Measurements from ENCODE around the gene DISC1.
"Not testable (repeated sequence)": the region's sequence is repeated elsewhere in the genome, so short reads cannot be mapped to it uniquely, and the experiment has no call there.

The DISC1 gene

GRCh38 chr1:231887866-231888265 lies 261.3 kb downstream of the DISC1 start:
- no peak for DNase-seq (ENCODE audit: low read depth)

- DNase-seq (ENCODE audit: low read depth) = no peak
Observed at GRCh38 chr1:231890791-231891190, 264.2 kb downstream of the DISC1 start.

GRCh38 chr1:231893400-231894102 lies 267.0 kb downstream of the DISC1 start:
- DNase-seq (ENCODE audit: low read depth) = no peak

GRCh38 chr1:231896806-231897205 lies 270.2 kb downstream of the DISC1 start:
- no peak for DNase-seq (ENCODE audit: low read depth)

- DNase-seq (ENCODE audit: low read depth) = no peak
Observed at GRCh38 chr1:231899046-231899445, 272.5 kb downstream of the DISC1 start.

GRCh38 chr1:231899713-231900435 lies 273.3 kb downstream of the DISC1 start:
- DNase-seq (ENCODE audit: low read depth) = no peak

GRCh38 chr1:231903586-231904081 lies 277.0 kb downstream of the DISC1 start:
- DNase-seq (ENCODE audit: low read depth) = no peak

- DNase-seq (ENCODE audit: low read depth) = not testable (repeated sequence)
Observed at GRCh38 chr1:231907310-231907709, 280.7 kb downstream of the DISC1 start.

- DNase-seq (ENCODE audit: low read depth) = no peak
Observed at GRCh38 chr1:231913493-231913892, 286.9 kb downstream of the DISC1 start.

- peak; percentile 8 for DNase-seq (ENCODE audit: low read depth)
Observed at GRCh38 chr1:231918239-231919015, 291.8 kb downstream of the DISC1 start.

GRCh38 chr1:231919239-231919885 lies 292.8 kb downstream of the DISC1 start:
- DNase-seq (ENCODE audit: low read depth) = no peak

- DNase-seq (ENCODE audit: low read depth) = peak; percentile 7
Observed at GRCh38 chr1:231919886-231920285, 293.3 kb downstream of the DISC1 start.

GRCh38 chr1:231921646-231922345 lies 295.2 kb downstream of the DISC1 start:
- DNase-seq (ENCODE audit: low read depth) = no peak

- DNase-seq (ENCODE audit: low read depth) = no peak
Observed at GRCh38 chr1:231923491-231924041, 297.0 kb downstream of the DISC1 start.

- no peak for DNase-seq (ENCODE audit: low read depth)
Observed at GRCh38 chr1:231924180-231924579, 297.6 kb downstream of the DISC1 start.

- no peak for DNase-seq (ENCODE audit: low read depth)
Observed at GRCh38 chr1:231925864-231926263, 299.3 kb downstream of the DISC1 start.

- no peak for DNase-seq (ENCODE audit: low read depth)
Observed at GRCh38 chr1:231926340-231926739, 299.8 kb downstream of the DISC1 start.

GRCh38 chr1:231926933-231927332 lies 300.3 kb downstream of the DISC1 start:
- DNase-seq (ENCODE audit: low read depth) = no peak

- no peak for DNase-seq (ENCODE audit: low read depth)
Observed at GRCh38 chr1:231927431-231927830, 300.8 kb downstream of the DISC1 start.

GRCh38 chr1:231929311-231929710 lies 302.7 kb downstream of the DISC1 start:
- no peak for DNase-seq (ENCODE audit: low read depth)

- no peak for DNase-seq (ENCODE audit: low read depth)
Observed at GRCh38 chr1:231930257-231930947, 303.8 kb downstream of the DISC1 start.

All from activated gamma-delta T cell treated with anti-CD3 and anti-CD28 coated beads, Interleukin-2, amount 50 U/mL, for 16 hours (primary cell).